H1 (cell line): ENCODE data around the gene USP35. TPM values are rescaled to one million over a fixed set of nuclear protein-coding genes. Genes with fewer than 3 reads are reported as not detected.

ENCODE experiments used
- CTCF ChIA-PET: fragments of 300-600 bp; sonication (Branson Sonifier 250); formaldehyde crosslinking; loops from one replicate; lab custom pipeline; 2021; ENCODE audit not compliant: partially characterized antibody; lab: Charles Lee
- POLR2A ChIA-PET: fragments of 300-600 bp; sonication (Branson Sonifier 250); formaldehyde crosslinking; loops from one replicate; lab custom pipeline; 2021; ENCODE audit warnings: inconsistent platforms; ENCODE audit not compliant: partially characterized antibody; lab: Charles Lee
- DNase-seq, 2 experiments: peaks; one replicate each; pipeline versions ENCODE4 v3.0.0 to v3.0.0-alpha.2; 2010 to 2022; ENCODE audit warnings: low spot score in 2 of 2, low read depth in 1 of 2, mixed read lengths in 1 of 2
- FAIRE-seq: peaks from 2 replicates; lab custom pipeline; 2011; peaks lifted over from hg19 to GRCh38; lab: Jason Lieb, UNC
- H2AFZ ChIP-seq: 2 replicates; pipeline ENCODE4 v1.8.1; 2012; ENCODE audit warnings: low read length, inconsistent platforms
- H2AK5ac ChIP-seq: 2 replicates; pipeline ENCODE4 v1.6.1; 2013; ENCODE audit warnings: low read depth, low read length
- H2BK120ac ChIP-seq: replicated peaks from 2 replicates; pipeline ENCODE3; 2013; ENCODE audit warnings: low read depth, low read length, inconsistent platforms
- H2BK12ac ChIP-seq: 2 replicates; pipeline ENCODE4 v1.6.1; 2013; ENCODE audit warnings: low read depth, low read length
- H2BK15ac ChIP-seq: 2 replicates; pipeline ENCODE4 v1.6.1; 2013; ENCODE audit warnings: low read length
- H2BK20ac ChIP-seq: 2 replicates; pipeline ENCODE4 v1.6.1; 2013; ENCODE audit warnings: low read length
- H2BK5ac ChIP-seq: 2 replicates; pipeline ENCODE4 v1.6.1; 2013; ENCODE audit warnings: low read depth, low read length
- H3K14ac ChIP-seq: 2 replicates; pipeline ENCODE4 v1.6.1; 2013; ENCODE audit warnings: inconsistent platforms; ENCODE audit not compliant: insufficient read length
- H3K18ac ChIP-seq: 2 replicates; pipeline ENCODE4 v1.6.1; 2013; ENCODE audit warnings: low read length; ENCODE audit errors: extremely low read depth
- H3K23ac ChIP-seq: 2 replicates; pipeline ENCODE4 v1.6.1; 2013; ENCODE audit warnings: inconsistent platforms; ENCODE audit not compliant: insufficient read length
- H3K23me2 ChIP-seq: 2 replicates; pipeline ENCODE4 v1.6.1; 2013; ENCODE audit warnings: low read depth, low read length
- H3K27ac ChIP-seq: 2 replicates; pipeline ENCODE4 v1.6.1; 2011; ENCODE audit warnings: low read depth, low read length, inconsistent platforms
- H3K27me3 ChIP-seq, 4 experiments: replicated peaks in 1 of 4; 1 replicate in 1 of 4; 2 replicates in 3 of 4; pipeline versions ENCODE4 v1.6.1 to v1.8.1; 2011 to 2013; ENCODE audit warnings: low read length in 3 of 4, mild to moderate bottlenecking in 3 of 4, inconsistent platforms in 2 of 4, mixed read lengths in 2 of 4, moderate library complexity in 1 of 4; ENCODE audit not compliant: control insufficient read depth in 3 of 4, insufficient read depth in 3 of 4; ENCODE audit errors: extremely low read depth in 1 of 4
- H3K36me3 ChIP-seq, 4 experiments: 2 replicates each; pipeline versions ENCODE4 v1.6.1 to v1.8.1; 2011 to 2013; ENCODE audit warnings: mild to moderate bottlenecking in 4 of 4, low read length in 3 of 4, moderate library complexity in 2 of 4, control low read depth in 1 of 4, inconsistent platforms in 1 of 4; ENCODE audit not compliant: insufficient read depth in 4 of 4, control insufficient read depth in 2 of 4
- H3K4ac ChIP-seq: replicated peaks from 2 replicates; pipeline ENCODE3; 2013; ENCODE audit warnings: low read length, low read depth, mixed read lengths, inconsistent platforms; ENCODE audit not compliant: insufficient read length
- H3K4me1 ChIP-seq, 4 experiments: replicated peaks in 1 of 4; 1 replicate in 1 of 4; 2 replicates in 3 of 4; pipeline versions ENCODE4 v1.6.1 to v1.8.1; 2011 to 2013; ENCODE audit warnings: low read length in 3 of 4, inconsistent platforms in 2 of 4, mixed read lengths in 1 of 4; ENCODE audit not compliant: insufficient read depth in 4 of 4, control insufficient read depth in 3 of 4
- H3K4me2 ChIP-seq, 2 experiments: 2 replicates each; pipeline versions ENCODE4 v1.6.1 to v1.8.1; 2011 to 2013; ENCODE audit warnings: low read depth in 2 of 2, low read length in 2 of 2, control low read depth in 1 of 2, inconsistent platforms in 1 of 2, mild to moderate bottlenecking in 1 of 2; ENCODE audit not compliant: insufficient read depth in 1 of 2
- H3K4me3 ChIP-seq, 4 experiments: fragments of 200-600, 300-600 bp in 1 of 4; sonication (generic), shearing (Covaris generic), sonication (Bioruptor Twin) in 1 of 4; 2 replicates each; pipeline versions ENCODE4 v1.5.1 to v1.8.1; 2011 to 2016; ENCODE audit warnings: low read length in 4 of 4, low read depth in 3 of 4, control low read depth in 2 of 4, inconsistent platforms in 2 of 4, mild to moderate bottlenecking in 2 of 4, mixed read lengths in 1 of 4, moderate library complexity in 1 of 4; ENCODE audit not compliant: insufficient read depth in 2 of 4; ENCODE audit errors: extremely low read depth in 1 of 4
- H3K56ac ChIP-seq: replicated peaks from 2 replicates; pipeline ENCODE3; 2013; ENCODE audit warnings: low read depth, mild to moderate bottlenecking, mixed read lengths, low read length, inconsistent platforms; ENCODE audit not compliant: insufficient read length
- H3K79me1 ChIP-seq: 2 replicates; pipeline ENCODE4 v1.6.1; 2013; ENCODE audit warnings: low read depth, low read length, control low read depth
- H3K79me2 ChIP-seq, 2 experiments: 2 replicates each; pipeline versions ENCODE4 v1.6.1 to v1.8.1; 2012 to 2013; ENCODE audit warnings: low read length in 2 of 2, mild to moderate bottlenecking in 2 of 2, inconsistent platforms in 1 of 2; ENCODE audit not compliant: insufficient read depth in 2 of 2, control insufficient read depth in 1 of 2
- H3K9ac ChIP-seq, 4 experiments: replicated peaks in 1 of 4; 1 replicate in 1 of 4; 2 replicates in 3 of 4; pipeline versions ENCODE4 v1.6.1 to v1.8.1; 2011 to 2013; ENCODE audit warnings: low read depth in 3 of 4, low read length in 3 of 4, control low read depth in 2 of 4, mild to moderate bottlenecking in 2 of 4, moderate library complexity in 2 of 4, inconsistent platforms in 1 of 4; ENCODE audit errors: extremely low read depth in 1 of 4
- H3K9me3 ChIP-seq, 2 experiments: 2 replicates each; pipeline versions ENCODE4 v1.6.1 to v1.8.1; 2012 to 2013; ENCODE audit warnings: mild to moderate bottlenecking in 2 of 2, moderate library complexity in 2 of 2, control low read depth in 1 of 2, inconsistent platforms in 1 of 2, low read depth in 1 of 2, low read length in 1 of 2, mixed read lengths in 1 of 2; ENCODE audit not compliant: insufficient read depth in 2 of 2
- H4K20me1 ChIP-seq, 2 experiments: replicated peaks in 1 of 2; 2 replicates each; pipeline versions ENCODE3 to v1.8.1; 2011 to 2013; ENCODE audit warnings: inconsistent platforms in 2 of 2, low read length in 2 of 2, mild to moderate bottlenecking in 1 of 2; ENCODE audit not compliant: insufficient read depth in 2 of 2, control insufficient read depth in 1 of 2
- H4K5ac ChIP-seq: 2 replicates; pipeline ENCODE4 v1.6.1; 2013; ENCODE audit warnings: low read length, low read depth, mixed read lengths, inconsistent platforms; ENCODE audit not compliant: insufficient read length
- H4K8ac ChIP-seq: 2 replicates; pipeline ENCODE4 v1.8.0; 2013; ENCODE audit warnings: mild to moderate bottlenecking, moderate library complexity, low read length, inconsistent platforms; ENCODE audit not compliant: insufficient read depth; ENCODE audit errors: extremely low read depth
- H4K91ac ChIP-seq: replicated peaks from 2 replicates; pipeline ENCODE3; 2013; ENCODE audit warnings: low read length, mixed read lengths, inconsistent platforms; ENCODE audit not compliant: insufficient read length
- BCL11A ChIP-seq, 2 experiments: IDR thresholded peaks; one replicate each; pipeline ENCODE4 v1.6.1; 2011; ENCODE audit warnings: low read depth in 2 of 2, low read length in 2 of 2, mild to moderate bottlenecking in 2 of 2
- CBX8 ChIP-seq: fragments of 300-800, 300-1000 bp; sonication (generic); IDR thresholded peaks from 2 replicates; pipeline ENCODE4 v1.7.1; 2016; ENCODE audit warnings: low read depth, low read length, borderline replicate concordance
- CHD1 ChIP-seq: IDR thresholded peaks from 2 replicates; pipeline ENCODE4 v1.6.1; 2012; ENCODE audit warnings: low read depth, low read length, improper control_type of control experiment
- EZH2 ChIP-seq: fragments of 200-600 bp; sonication (generic); IDR thresholded peaks from 2 replicates; pipeline ENCODE4 v1.7.1; 2012; ENCODE audit warnings: low read depth, mild to moderate bottlenecking, moderate library complexity, low read length, inconsistent platforms; ENCODE audit not compliant: severe bottlenecking
- JUND ChIP-seq: IDR thresholded peaks from 2 replicates; pipeline ENCODE4 v1.6.1; 2011; ENCODE audit warnings: mild to moderate bottlenecking, improper control_type of control experiment, low read length
- RAD21 ChIP-seq, 2 experiments: IDR thresholded peaks in 1 of 2; conservative IDR thresholded peaks in 1 of 2; 2 replicates each; pipeline ENCODE4 v1.6.1; 2011; ENCODE audit warnings: low read depth in 2 of 2, low read length in 2 of 2, improper control_type of control experiment in 1 of 2, inconsistent platforms in 1 of 2, mild to moderate bottlenecking in 1 of 2, moderate library complexity in 1 of 2
- SIN3A ChIP-seq, 2 experiments: IDR thresholded peaks in 1 of 2; conservative IDR thresholded peaks in 1 of 2; 2 replicates each; pipeline ENCODE4 v1.6.1; 2011 to 2012; ENCODE audit warnings: low read length in 2 of 2, improper control_type of control experiment in 1 of 2, low read depth in 1 of 2, mild to moderate bottlenecking in 1 of 2
- SIX5 ChIP-seq: IDR thresholded peaks from 2 replicates; pipeline ENCODE4 v1.6.1; 2011; ENCODE audit warnings: mild to moderate bottlenecking, low read depth, low read length
- TAF1 ChIP-seq: IDR thresholded peaks from 2 replicates; pipeline ENCODE4 v1.6.1; 2011; ENCODE audit warnings: mild to moderate bottlenecking, low read depth, low read length
- TAF7 ChIP-seq: optimal IDR thresholded peaks from 2 replicates; pipeline ENCODE3; 2011; ENCODE audit warnings: low read depth, mild to moderate bottlenecking, inconsistent platforms, low read length, moderate library complexity, borderline replicate concordance
- TCF12 ChIP-seq: IDR thresholded peaks from 2 replicates; pipeline ENCODE4 v1.6.1; 2011; ENCODE audit warnings: low read depth, mild to moderate bottlenecking, low read length
- ZNF274 ChIP-seq: IDR thresholded peaks from 2 replicates; pipeline ENCODE4 v1.7.0; 2012; ENCODE audit warnings: low read length, borderline replicate concordance; ENCODE audit errors: extremely low read depth
- WGBS, 2 experiments: shearing (Covaris generic) in 1 of 2; methylation state at CpG; one replicate each; pipeline versions ENCODE4 v1.1.6 to v1.1.7; 2013 to 2015; ENCODE audit warnings: low lambda C conversion rate in 2 of 2, mixed read lengths in 2 of 2, inconsistent platforms in 1 of 2, low coverage in 1 of 2, missing lambda C conversion rate in 1 of 2; ENCODE audit not compliant: insufficient replicate concordance in 2 of 2, insufficient coverage in 1 of 2, insufficient read length in 1 of 2; ENCODE audit errors: extremely low coverage in 1 of 2, missing lambda C conversion rate in 1 of 2; 5-methylcytosine and 5-hydroxymethylcytosine counted together
- polyA plus RNA-seq, 7 experiments: library from polyadenylated mRNA; depleted of rRNA in 3 of 7; stranded (reverse) in 5 of 7; unstranded in 2 of 7; fragments of >200 nt in 5 of 7; fragments of 200-250 nt in 2 of 7; gene quantifications; 1 replicate in 5 of 7; 2 replicates in 1 of 7; 4 replicates in 1 of 7; pipeline versions ENCODE4 v1.2.1 to v1.2.3, GENCODE V29; 2011 to 2013; ENCODE audit warnings: missing spikeins in 2 of 7, mixed read lengths in 2 of 7
- total RNA-seq: library from RNA; stranded (reverse); fragmentation: NEBNext Ultra II Directional; extraction: Animal tissue kit (Norgen Biotek cat#: 25700); gene quantifications from 2 replicates; pipeline ENCODE4 v1.2.1, GENCODE V29; 2021

Gene USP35
- total and polyA plus RNA-seq, 2 of the 8 experiments (the other 6 are each of a cell fraction or from before 2014, with no cell fraction given): 4.6 to 6.8 TPM

DNA sequence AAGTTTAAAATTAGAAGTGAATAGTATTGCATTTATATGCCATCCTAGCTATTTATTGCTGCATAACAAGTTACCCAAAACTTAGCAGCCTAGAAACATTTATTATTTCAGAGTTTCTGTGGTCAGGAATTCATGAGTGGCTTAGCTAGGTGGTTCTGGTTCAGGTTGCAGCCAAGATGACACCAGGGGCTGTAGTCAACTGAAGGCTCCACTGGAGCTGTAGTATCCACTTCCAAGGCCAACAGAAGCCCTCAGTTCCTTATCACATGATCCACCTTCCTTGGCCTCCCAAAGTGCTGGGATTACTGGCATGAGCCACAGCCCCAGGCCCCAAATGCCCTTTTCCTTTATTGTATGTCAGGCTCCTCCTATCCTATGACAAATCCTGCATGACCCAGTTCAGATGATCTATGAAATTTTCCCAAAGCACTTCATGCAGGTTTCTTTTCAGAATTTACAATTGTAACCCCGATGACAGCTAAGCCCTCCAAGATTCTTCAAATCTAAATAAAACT, 43.2 kb upstream of the USP35 start:
- Histone ChIP-seq H3K23me2 (peaks cover 2% of the 10 kb centered on the region; the same call in 1 of the 2 replicates), H3K79me1 (no peaks in the 10 kb centered on the region), H4K20me1 (no peaks in the 10 kb centered on the region), H4K91ac (no peak overlapping the region), H3K4me3 (no peak overlapping the region), H3K79me2 (no peaks in the 10 kb centered on the region), H2BK20ac (no peak overlapping the region), H3K9ac (no peak overlapping the region), H2AK5ac (no peak overlapping the region), H3K4me1 (peaks cover 0 to 6% (median 0%) of the 10 kb centered on the region in 4 experiments; a peak in 3 of 7 replicates), H3K4me2 (no peak overlapping the region), H3K56ac (no peak overlapping the region), H2AFZ (no peak overlapping the region), H2BK12ac (no peak overlapping the region), H2BK120ac (no peak overlapping the region), H4K8ac (no peak overlapping the region), H3K23ac (no peak overlapping the region), H2BK5ac (no peak overlapping the region), H3K18ac (no peak overlapping the region), H4K5ac (no peak overlapping the region), H3K9me3 (no peaks in the 10 kb centered on the region), H3K14ac (no peak overlapping the region), H3K27me3 (no peaks in the 10 kb centered on the region), H2BK15ac (no peak overlapping the region), H3K4ac (no peak overlapping the region), H3K36me3 (no peaks in the 10 kb centered on the region), H3K27ac (no peak overlapping the region)
- CTCF ChIA-PET: interaction anchor here (0.7 kb wide), 1 partner anchor 268 kb away, joined by 3 read pairs; no protein-coding TSS in a partner anchor
- no peak for DNase-seq
- POLR2A ChIA-PET: interaction anchor here (0.8 to 1.2 kb wide), 3 partner anchors 9 to 43 kb away, joined by 3 read pairs; partner anchors contain the start of genes KCTD21 and USP35
- no peak for FAIRE-seq
- 93% methylated on average over 1 of the region's 1 CpG; no CpG with 5 or more reads in 1 of the 2 experiments for WGBS, 2 experiments
- TF ChIP-seq CBX8: no peak
- TF ChIP-seq TAF1: no peak
- TF ChIP-seq CHD1: no peak
- no peak for TF ChIP-seq SIN3A (conservative IDR thresholded peaks at IDR 0.05 in 1 of 2, IDR thresholded peaks at IDR 0.05 in 1 of 2; ENCODE audit: low read depth in 1 of 2, low read length in 2 of 2)
- TF ChIP-seq TAF7: no peak
- no peak for TF ChIP-seq EZH2
- no peak for TF ChIP-seq ZNF274
- no peak for TF ChIP-seq TCF12
- TF ChIP-seq RAD21 (IDR thresholded peaks at IDR 0.05 in 1 of 2, conservative IDR thresholded peaks at IDR 0.05 in 1 of 2; ENCODE audit: low read depth in 2 of 2, low read length in 2 of 2): no peak
- no peak for TF ChIP-seq SIX5
- no peak for TF ChIP-seq JUND
- no peak for TF ChIP-seq BCL11A (IDR thresholded peaks at IDR 0.05; ENCODE audit: low read depth in 2 of 2, low read length in 2 of 2)
